HepG2 (cell line): ENCODE data around the gene KCTD13. TPM values are rescaled to one million over a fixed set of nuclear protein-coding genes. Genes with fewer than 3 reads are reported as not detected.

Experiments used
- ATAC-seq: fragments of 200-7000 bp; cut with Tn5 transposase; 3 replicates; pipeline ENCODE4 v1.9.1; 2020; ENCODE audit warnings: mild to moderate bottlenecking, moderate library complexity
- BruUV-seq: library from RNA; stranded (reverse); fragments of 400-500 nt; replicated peaks from 2 replicates; lab custom pipeline; 2021; lab: Mats Ljungman, UMichigan
- CTCF ChIA-PET: fragments of 300-600 bp; formaldehyde crosslinking; extraction: SDS; loops from one replicate; lab custom pipeline; 2021; ENCODE audit warnings: low total read pairs, inconsistent platforms, low intra/inter-chr PET ratio; lab: Yijun Ruan, JAX
- POLR2A ChIA-PET: fragments of 350-600 bp; sonication (Branson Sonifier 250); formaldehyde crosslinking; loops from one replicate; lab custom pipeline; 2020; ENCODE audit warnings: antibody characterized with exemption, inconsistent platforms; lab: Yijun Ruan, JAX
- DNase-seq: peaks from one replicate; pipeline ENCODE4 v3.0.0-alpha.2; 2015; ENCODE audit warnings: low spot score
- FAIRE-seq: peaks from 3 replicates; lab custom pipeline; 2011; peaks lifted over from hg19 to GRCh38; lab: Jason Lieb, UNC
- H2AFZ ChIP-seq: one replicate; pipeline ENCODE4 v1.6.1; 2011; ENCODE audit warnings: low read length, inconsistent platforms
- H3K27ac ChIP-seq: fragments of 300-600 bp; 3 replicates; pipeline ENCODE4 v1.8.0; 2011; ENCODE audit warnings: mixed run types, mild to moderate bottlenecking, mixed read lengths, low read length, inconsistent platforms; ENCODE audit not compliant: insufficient read depth; ENCODE audit errors: extremely low read length
- H3K27me3 ChIP-seq, 2 experiments: fragments of 200-600 bp in 1 of 2; 2 replicates in 1 of 2; 3 replicates in 1 of 2; pipeline versions ENCODE4 v1.6.0 to v1.8.0; 2011; ENCODE audit warnings: low read length in 2 of 2, mild to moderate bottlenecking in 2 of 2, moderate library complexity in 2 of 2, inconsistent platforms in 1 of 2; ENCODE audit not compliant: insufficient read depth in 2 of 2, control insufficient read depth in 1 of 2
- H3K36me3 ChIP-seq, 2 experiments: fragments of 200-600 bp in 1 of 2; replicated peaks in 1 of 2; 2 replicates in 1 of 2; 3 replicates in 1 of 2; pipeline versions ENCODE4 v1.5.1 to v1.8.0; 2011; ENCODE audit warnings: low read length in 2 of 2, inconsistent platforms in 1 of 2; ENCODE audit not compliant: insufficient read depth in 2 of 2, control insufficient read depth in 1 of 2
- H3K4me1 ChIP-seq: 2 replicates; pipeline ENCODE4 v1.5.1; 2012; ENCODE audit warnings: low read length, inconsistent platforms; ENCODE audit not compliant: insufficient read depth
- H3K4me2 ChIP-seq: 2 replicates; pipeline ENCODE4 v1.6.0; 2011; ENCODE audit warnings: low read depth, low read length, inconsistent platforms
- H3K4me3 ChIP-seq, 3 experiments: fragments of 200-600 bp in 1 of 3; sonication (generic), shearing (Covaris generic) in 1 of 3; replicated peaks in 1 of 3; 2 replicates each; pipeline ENCODE4 v1.5.1; 2011 to 2016; ENCODE audit warnings: low read length in 3 of 3, inconsistent platforms in 2 of 3, low read depth in 2 of 3, mild to moderate bottlenecking in 2 of 3, control low read depth in 1 of 3, mixed read lengths in 1 of 3; ENCODE audit not compliant: insufficient read depth in 1 of 3
- H3K79me2 ChIP-seq: one replicate; pipeline ENCODE4 v1.6.1; 2011; ENCODE audit warnings: low read length, inconsistent platforms; ENCODE audit not compliant: insufficient read depth
- H3K9ac ChIP-seq: 2 replicates; pipeline ENCODE4 v1.6.0; 2011; ENCODE audit warnings: mild to moderate bottlenecking, low read depth, low read length, inconsistent platforms; ENCODE audit not compliant: insufficient read depth
- H3K9me3 ChIP-seq: 2 replicates; pipeline ENCODE4 v1.5.1; 2012; ENCODE audit warnings: mild to moderate bottlenecking, low read length
- H4K20me1 ChIP-seq: 2 replicates; pipeline ENCODE4 v1.6.0; 2011; ENCODE audit warnings: inconsistent platforms, mild to moderate bottlenecking, low read length, moderate library complexity; ENCODE audit not compliant: insufficient read depth
- ASH2L ChIP-seq: fragments of 300-600, 200-600 bp; sonication (generic); IDR thresholded peaks from 2 replicates; pipeline ENCODE4 v1.7.0; 2017; ENCODE audit warnings: low read depth, mild to moderate bottlenecking, moderate library complexity, mixed read lengths, low read length; ENCODE audit not compliant: insufficient read length
- CCDC6 ChIP-seq: sonication (generic); formaldehyde crosslinking; IDR thresholded peaks from 2 replicates; pipeline ENCODE4 v1.8.1; 2022; ENCODE audit warnings: mild to moderate bottlenecking, missing genetic modification reagents, moderate library complexity
- GATAD1 ChIP-seq: IDR thresholded peaks from 2 replicates; pipeline ENCODE4 v1.6.1; 2016; ENCODE audit warnings: missing genetic modification reagents, missing compliant biosample characterization
- SOX6 ChIP-seq, 2 experiments: fragments of 450-650 bp in 1 of 2; sonication (generic) in 1 of 2; formaldehyde crosslinking in 1 of 2; IDR thresholded peaks; 2 replicates each; pipeline versions ENCODE4 v1.4.0 to v1.6.1; 2017 to 2020; ENCODE audit warnings: antibody characterized with exemption in 1 of 2, mild to moderate bottlenecking in 1 of 2, missing genetic modification reagents in 1 of 2
- SRSF1 ChIP-seq: fragments of 200-400 bp; formaldehyde crosslinking; optimal IDR thresholded peaks from 2 replicates; pipeline ENCODE3; 2017; ENCODE audit warnings: mild to moderate bottlenecking, low read depth, low read length, moderate library complexity
- THYN1 ChIP-seq: sonication (generic); formaldehyde crosslinking; IDR thresholded peaks from 2 replicates; pipeline ENCODE4 v1.8.1; 2023; ENCODE audit warnings: low read depth, mild to moderate bottlenecking, moderate library complexity, missing genetic modification reagents, borderline replicate concordance
- U2AF1 ChIP-seq: fragments of 200-400 bp; formaldehyde crosslinking; optimal IDR thresholded peaks from 2 replicates; pipeline ENCODE3; 2017; ENCODE audit warnings: mild to moderate bottlenecking, low read depth, low read length
- ZNF383 ChIP-seq: sonication (generic); formaldehyde crosslinking; IDR thresholded peaks from 2 replicates; pipeline ENCODE4 v1.4.0; 2020; ENCODE audit warnings: missing genetic modification reagents, mild to moderate bottlenecking, borderline replicate concordance
- ZNF556 ChIP-seq: sonication (generic); formaldehyde crosslinking; IDR thresholded peaks from 2 replicates; pipeline ENCODE4 v1.4.0; 2020; ENCODE audit warnings: mild to moderate bottlenecking, missing genetic modification reagents, borderline replicate concordance
- ZNF737 ChIP-seq: sonication (generic); formaldehyde crosslinking; IDR thresholded peaks from 2 replicates; pipeline ENCODE4 v1.5.0; 2020; ENCODE audit warnings: missing genetic modification reagents, mild to moderate bottlenecking, borderline replicate concordance
- ZNF773 ChIP-seq: sonication (generic); formaldehyde crosslinking; IDR thresholded peaks from 2 replicates; pipeline ENCODE4 v1.4.0; 2020; ENCODE audit warnings: missing genetic modification reagents, borderline replicate concordance
- ZSCAN12 ChIP-seq: sonication (generic); formaldehyde crosslinking; IDR thresholded peaks from 2 replicates; pipeline ENCODE4 v1.9.0; 2021; ENCODE audit warnings: mild to moderate bottlenecking, missing genetic modification reagents
- WGBS: methylation state at CpG from one replicate; pipeline ENCODE4 v1.1.6; 2017; ENCODE audit warnings: low lambda C conversion rate; 5-methylcytosine and 5-hydroxymethylcytosine counted together
- in situ Hi-C: cut with HindIII; loops from 2 replicates; pipeline ENCODE4 v1.10.0; 2017; ENCODE audit warnings: low pct_unique_long_range_greater_than_20kb; ENCODE audit not compliant: extremely low pct_ligation_motif_present
- intact Hi-C: fragments of 100-400 bp; cut with micrococcal nuclease; formaldehyde crosslinking; loops from one replicate; pipeline ENCODE4 v1.10.0; 2022; ENCODE audit not compliant: unreplicated experiment
- polyA plus RNA-seq, 8 experiments: library from polyadenylated mRNA; depleted of rRNA in 3 of 8; stranded (reverse) in 7 of 8; unstranded in 1 of 8; fragments of >200 nt; fragmentation: Illumina TruSeq in 4 of 8; extraction: Trizol in 4 of 8; gene quantifications; 2 replicates each; pipeline versions ENCODE4 v1.2.1 to v1.2.3, GENCODE V29; 2011 to 2016; ENCODE audit warnings: low read depth in 4 of 8, missing spikeins in 1 of 8, mixed read lengths in 1 of 8; ENCODE audit not compliant: insufficient read depth in 1 of 8
- total RNA-seq, 5 experiments: library from RNA; depleted of rRNA; stranded (reverse); fragments of >200 nt; fragmentation: Illumina TruSeq; extraction: Trizol; gene quantifications; 2 replicates each; pipeline ENCODE4 v1.2.3, GENCODE V29; 2016; ENCODE audit warnings: low read depth in 1 of 5
- TF ChIP-seq, protein P1 (sequence below): sonication (generic); formaldehyde crosslinking; IDR thresholded peaks from 2 replicates; pipeline ENCODE4 v1.4.0; 2020; ENCODE audit warnings: missing genetic modification reagents
- TF ChIP-seq, protein P2 (sequence below): sonication (generic); formaldehyde crosslinking; IDR thresholded peaks from 2 replicates; pipeline ENCODE4 v1.8.1; 2023; ENCODE audit warnings: mild to moderate bottlenecking, missing genetic modification reagents, borderline replicate concordance

Gene KCTD13
- total and polyA plus RNA-seq, 2 of the 13 experiments (the other 11 are each of a cell fraction or from before 2014, with no cell fraction given) = 6.3 to 14.7 TPM

- ChIA-PET POLR2A (interaction anchor here (0.7 to 4.6 kb wide), 7 partner anchors 10 to 147 kb away, joined by 3 to 47 read pairs (median 4); partner anchors contain the start of genes ASPHD1, KCTD13, PAGR1 and TAOK2), CTCF (no interaction called here)
- Histone ChIP-seq H3K79me2 (no peaks in the 10 kb centered on the region), H4K20me1 (no peaks in the 10 kb centered on the region), H3K9me3 (no peaks in the 10 kb centered on the region), H3K4me2 (peak overlapping the region; percentile 97), H3K4me3 (peak overlapping the region; percentile 65 to 87 (median 80); a peak in 5 of 6 replicates), H3K27ac (peak overlapping the region; percentile 81), H2AFZ (no peak overlapping the region), H3K4me1 (peaks cover 56% of the 10 kb centered on the region), H3K27me3 (no peaks in the 10 kb centered on the region; a peak in 1 of 5 replicates), H3K9ac (peak overlapping the region; percentile 80), H3K36me3 (peaks cover 3 to 4% of the 10 kb centered on the region in 2 experiments; a peak in 4 of 5 replicates)
- whole genome bisulfite sequencing = 79% methylated on average over 14 of the region's 14 CpGs
- in situ Hi-C loops (loop anchor here (5.0 kb wide), 1 partner anchor 36 kb away; the partner anchor contains the start of gene KCTD13), intact Hi-C loops (loop anchor here (5.0 kb wide), 3 partner anchors 34 to 61 kb away; partner anchors contain the start of genes ASPHD1, HIRIP3, INO80E and KCTD13)
- peak; percentile 18 for ATAC-seq
- FAIRE-seq = peak; percentile 47
- DNase-seq = no peak
- no TSS peak for BruUV-seq
- no peak for TF ChIP-seq ASH2L
- no peak for TF ChIP-seq THYN1 (CRISPR knock-in tag)
- TF ChIP-seq ZNF556 (CRISPR knock-in tag) = no peak
- 0 out of 2 replicates have a peak, but pooled peaks have one; percentile 57 for TF ChIP-seq ZNF773 (CRISPR knock-in tag)
- no peak for TF ChIP-seq CCDC6 (CRISPR knock-in tag)
- TF ChIP-seq, protein P1, sequence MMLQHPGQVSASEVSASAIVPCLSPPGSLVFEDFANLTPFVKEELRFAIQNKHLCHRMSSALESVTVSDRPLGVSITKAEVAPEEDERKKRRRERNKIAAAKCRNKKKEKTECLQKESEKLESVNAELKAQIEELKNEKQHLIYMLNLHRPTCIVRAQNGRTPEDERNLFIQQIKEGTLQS (CRISPR knock-in tag) = no peak
- no peak for TF ChIP-seq ZSCAN12 (CRISPR knock-in tag)
- TF ChIP-seq, protein P2, sequence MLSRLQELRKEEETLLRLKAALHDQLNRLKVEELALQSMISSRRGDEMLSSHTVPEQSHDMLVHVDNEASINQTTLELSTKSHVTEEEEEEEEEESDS = no peak
- TF ChIP-seq U2AF1 = no peak
- no peak for TF ChIP-seq ZNF737 (CRISPR knock-in tag)
- TF ChIP-seq ZNF383 (CRISPR knock-in tag) = no peak
- no peak for TF ChIP-seq SOX6 (IDR thresholded peaks at IDR 0.05)
- no peak; the same call in 1 of the 2 replicates for TF ChIP-seq SOX6 (CRISPR knock-in tag; IDR thresholded peaks at IDR 0.05)
- TF ChIP-seq SRSF1 = no peak
- TF ChIP-seq GATAD1 (CRISPR knock-in tag) = no peak
Observed at GRCh38 chr16:29963021-29963743, 37.2 kb upstream of the KCTD13 start.
